Measurements from ENCODE around the gene ZNF664.

- TF ChIP-seq IRF1 (CRISPR knock-in tag; IDR thresholded peaks at IDR 0.05; ENCODE audit: low read depth), result no peak
- no peak for TF ChIP-seq FOXK1 (CRISPR knock-in tag; IDR thresholded peaks at IDR 0.05; ENCODE audit: borderline replicate concordance, low read depth)
- no peak for TF ChIP-seq TCF12 (IDR thresholded peaks at IDR 0.05)
- TF ChIP-seq TCF12 (CRISPR knock-in tag; IDR thresholded peaks at IDR 0.05), result no peak
- TF ChIP-seq SMC3 (IDR thresholded peaks at IDR 0.05; ENCODE audit: low read length), result no peak
- no peak for TF ChIP-seq SP2 (CRISPR knock-in tag; IDR thresholded peaks at IDR 0.05)
- no peak for TF ChIP-seq ZNF674 (CRISPR knock-in tag; IDR thresholded peaks at IDR 0.05; ENCODE audit: low read depth)
- TF ChIP-seq EZH2 (conservative IDR thresholded peaks at IDR 0.05; ENCODE audit: low read depth, low read length), result no peak
- no peak for TF ChIP-seq MNT (IDR thresholded peaks at IDR 0.05)
- no peak for TF ChIP-seq ZNF746 (CRISPR knock-in tag; IDR thresholded peaks at IDR 0.05)
- no peak for TF ChIP-seq SRSF1 (optimal IDR thresholded peaks at IDR 0.05; ENCODE audit: low read depth, low read length)
- TF ChIP-seq, protein P1, sequence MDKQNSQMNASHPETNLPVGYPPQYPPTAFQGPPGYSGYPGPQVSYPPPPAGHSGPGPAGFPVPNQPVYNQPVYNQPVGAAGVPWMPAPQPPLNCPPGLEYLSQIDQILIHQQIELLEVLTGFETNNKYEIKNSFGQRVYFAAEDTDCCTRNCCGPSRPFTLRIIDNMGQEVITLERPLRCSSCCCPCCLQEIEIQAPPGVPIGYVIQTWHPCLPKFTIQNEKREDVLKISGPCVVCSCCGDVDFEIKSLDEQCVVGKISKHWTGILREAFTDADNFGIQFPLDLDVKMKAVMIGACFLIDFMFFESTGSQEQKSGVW (CRISPR knock-in tag; IDR thresholded peaks at IDR 0.05; ENCODE audit: borderline replicate concordance), result no peak
- TF ChIP-seq ZNF670 (CRISPR knock-in tag; IDR thresholded peaks at IDR 0.05; ENCODE audit: borderline replicate concordance), result no peak
- no peak for TF ChIP-seq CTCF (CRISPR knock-in tag; IDR thresholded peaks at IDR 0.05)
- TF ChIP-seq HDAC6 (IDR thresholded peaks at IDR 0.05; ENCODE audit: low read depth, low read length), result no peak
Observed at GRCh38 chr12:123952037-123952436, 21.0 kb upstream of the ZNF664 start.
